ENCODE measurements around the gene CAV3. TPM values are rescaled to one million over a fixed set of nuclear protein-coding genes. Genes with fewer than 3 reads are reported as not detected.

The CAV3 gene
- total and polyA plus RNA-seq, 10 of the 15 experiments (the other 5 are each of a cell fraction or from before 2014, with no cell fraction given): not detected

- TF ChIP-seq HSF1 (IDR thresholded peaks at IDR 0.05; ENCODE audit: low read depth, low read length): no peak
These were observed 4.1 kb upstream of the CAV3 start (continued) for GRCh38 chr3:8729479-8729878.

GRCh38 chr3:8730656-8731055, 2.9 kb upstream of the CAV3 start:
- FAIRE-seq (no peak), DNase-seq (ENCODE audit: low read depth, low spot score) (no peak), ATAC-seq (no peak)
- BruUV-seq (replicated peaks): no TSS peak
- no peak overlapping the region for H3K4me2 ChIP-seq (ENCODE audit: control insufficient read depth, insufficient read depth)
- POLR2A ChIA-PET: no interaction called here
- no peak overlapping the region for H3K4me3 ChIP-seq
- SMC1A ChIA-PET (ENCODE audit: uncharacterized antibody, unreplicated experiment): no interaction called here
- no peaks in the 10 kb centered on the region for H4K20me1 ChIP-seq (ENCODE audit: control insufficient read depth, insufficient read depth)
- H3K4me1 ChIP-seq (ENCODE audit: control insufficient read depth, insufficient read depth, low read length): no peaks in the 10 kb centered on the region
- in situ Hi-C loops (cut with MboI) (no loop called here), intact Hi-C loops (cut with micrococcal nuclease; ENCODE audit: unreplicated experiment) (no loop called here)
- TF ChIP-seq PML (IDR thresholded peaks at IDR 0.05; ENCODE audit: low read length): no peak
- no peak for TF ChIP-seq NFIC (IDR thresholded peaks at IDR 0.05; ENCODE audit: low read depth, low read length)
- no peak for TF ChIP-seq FOXK2 (IDR thresholded peaks at IDR 0.05)
- TF ChIP-seq YBX1 (IDR thresholded peaks at IDR 0.05): no peak
- TF ChIP-seq SMAD1 (IDR thresholded peaks at IDR 0.05; ENCODE audit: low read depth, partially characterized antibody): no peak
- TF ChIP-seq EP300 (IDR thresholded peaks at IDR 0.05; ENCODE audit: borderline replicate concordance in 1 of 2, control insufficient read depth in 1 of 2, low read depth in 2 of 2, low read length in 2 of 2): no peak
- no peak for TF ChIP-seq CTCF (IDR thresholded peaks at IDR 0.05 in 2 of 3, conservative IDR thresholded peaks at IDR 0.05 in 1 of 3; ENCODE audit: control insufficient read depth in 2 of 3, extremely low read depth in 1 of 3, insufficient read depth in 1 of 3, low read depth in 3 of 3, low read length in 3 of 3)
- TF ChIP-seq SMC3 (IDR thresholded peaks at IDR 0.05; ENCODE audit: borderline replicate concordance, low read length): no peak
- TF ChIP-seq BMI1 (IDR thresholded peaks at IDR 0.05; ENCODE audit: borderline replicate concordance): no peak
- no peak for TF ChIP-seq MXI1 (IDR thresholded peaks at IDR 0.05; ENCODE audit: low read depth, low read length)
- TF ChIP-seq PKNOX1 (IDR thresholded peaks at IDR 0.05): no peak
- TF ChIP-seq GATAD2B (conservative IDR thresholded peaks at IDR 0.05; ENCODE audit: low read depth): no peak
- TF ChIP-seq ZNF207 (IDR thresholded peaks at IDR 0.05; ENCODE audit: borderline replicate concordance): no peak
- no peak for TF ChIP-seq KAT2A (conservative IDR thresholded peaks at IDR 0.05; ENCODE audit: control insufficient read depth, low read depth, low read length)
- CTCF ChIA-PET: interaction anchor here (1.4 kb wide), 1 partner anchor 38 kb away, joined by 4 read pairs; the partner anchor contains the start of gene OXTR
- no peak overlapping the region for H3K9ac ChIP-seq (ENCODE audit: control insufficient read depth, insufficient read depth, low read length)
- peaks cover 0 to 3% of the 10 kb centered on the region in 2 experiments; a peak in 1 of 4 replicates for H3K27me3 ChIP-seq (replicated peaks in 1 of 2; ENCODE audit: control insufficient read depth in 2 of 2, insufficient read depth in 2 of 2, low read length in 1 of 2)
- no peaks in the 10 kb centered on the region for H3K36me3 ChIP-seq (ENCODE audit: control insufficient read depth in 2 of 2, insufficient read depth in 2 of 2, low read length in 1 of 2)
- H3K9me3 ChIP-seq (replicated peaks; ENCODE audit: control insufficient read depth, insufficient read depth, low read length): no peaks in the 10 kb centered on the region; the same call in 2 of the 3 replicates
- no peaks in the 10 kb centered on the region for H3K79me2 ChIP-seq (ENCODE audit: control insufficient read depth, insufficient read depth, low read length)
- RAD21 ChIA-PET (ENCODE audit: unreplicated experiment): no interaction called here
- 42% methylated on average over 3 of the region's 3 CpGs for WGBS (ENCODE audit: insufficient coverage, insufficient replicate concordance, low lambda C conversion rate, missing lambda C conversion rate)
- H2AFZ ChIP-seq (ENCODE audit: control insufficient read depth, low read depth, low read length): no peak overlapping the region
- H3K27ac ChIP-seq (ENCODE audit: control insufficient read depth, insufficient read depth): no peak overlapping the region
